IPS DF 19.7 (cell line): ENCODE results near the gene PRKCZ.
"Not testable (repeated sequence)": the region's sequence is repeated elsewhere in the genome, so short reads cannot be mapped to it uniquely, and the experiment has no call there.

Experiments used
- DNase-seq: peaks from one replicate; pipeline ENCODE4 v3.0.0-alpha.2; 2013; ENCODE audit warnings: low read depth, low spot score

Gene PRKCZ

GRCh38 chr1:2115008-2115641, 64.9 kb downstream of the PRKCZ start:
- no peak for DNase-seq

GRCh38 chr1:2115702-2116341, 65.6 kb downstream of the PRKCZ start:
- no peak for DNase-seq

- DNase-seq = no peak
Measured at GRCh38 chr1:2119886-2120285, 69.7 kb downstream of the PRKCZ start.

- DNase-seq = no peak
Measured at GRCh38 chr1:2121101-2121691, 71.0 kb downstream of the PRKCZ start.

- DNase-seq = not testable (repeated sequence)
Measured at GRCh38 chr1:2121794-2122193, 71.6 kb downstream of the PRKCZ start.

GRCh38 chr1:2124446-2125198, 74.4 kb downstream of the PRKCZ start:
- DNase-seq = no peak

GRCh38 chr1:2125350-2126211, 75.4 kb downstream of the PRKCZ start:
- no peak for DNase-seq

GRCh38 chr1:2126331-2127186, 76.3 kb downstream of the PRKCZ start:
- no peak for DNase-seq

GRCh38 chr1:2127187-2128145, 77.3 kb downstream of the PRKCZ start:
- no peak for DNase-seq

- DNase-seq = no peak
Measured at GRCh38 chr1:2128189-2128901, 78.1 kb downstream of the PRKCZ start.

- no peak for DNase-seq
Measured at GRCh38 chr1:2129256-2129943, 79.2 kb downstream of the PRKCZ start.

- no peak for DNase-seq
Measured at GRCh38 chr1:2130156-2130555, 79.9 kb downstream of the PRKCZ start.

- no peak for DNase-seq
Measured at GRCh38 chr1:2130871-2131289, 80.7 kb downstream of the PRKCZ start.

- DNase-seq = no peak
Measured at GRCh38 chr1:2132222-2133038, 82.2 kb downstream of the PRKCZ start.

GRCh38 chr1:2133039-2133878, 83.0 kb downstream of the PRKCZ start:
- DNase-seq = no peak

GRCh38 chr1:2133879-2134215, 83.6 kb downstream of the PRKCZ start:
- DNase-seq = no peak

- no peak for DNase-seq
Measured at GRCh38 chr1:2134266-2134620, 84.0 kb downstream of the PRKCZ start.
